PC-9 (cell line): ENCODE measurements around the gene GRIK3. TPM values are rescaled to one million over a fixed set of nuclear protein-coding genes. Genes with fewer than 3 reads are reported as not detected.

Source experiments
- BruUV-seq: library from RNA; stranded (reverse); fragments of 400-500 nt; replicated peaks from 2 replicates; lab custom pipeline; 2021; lab: Mats Ljungman, UMichigan
- CTCF ChIA-PET: fragments of 300-600 bp; sonication (Branson Sonifier 250); formaldehyde crosslinking; loops from one replicate; lab custom pipeline; 2022; ENCODE audit warnings: antibody characterized with exemption; lab: Charles Lee
- POLR2A ChIA-PET: fragments of 300-600 bp; sonication (Branson Sonifier 250); formaldehyde crosslinking; loops from one replicate; lab custom pipeline; 2022; ENCODE audit warnings: antibody characterized with exemption; ENCODE audit not compliant: unreplicated experiment; lab: Charles Lee
- DNase-seq, 2 experiments: peaks; one replicate each; pipeline versions ENCODE4 v3.0.0 to v3.0.0-alpha.2; 2015 to 2022; ENCODE audit warnings: mixed read lengths in 1 of 2
- H2AFZ ChIP-seq: fragments of 200-600 bp; sonication (generic); 2 replicates; pipeline ENCODE4 v1.8.1; 2017; ENCODE audit warnings: antibody characterized with exemption
- H3F3A ChIP-seq: fragments of 200-600 bp; sonication (generic); 2 replicates; pipeline ENCODE4 v1.8.1; 2017; ENCODE audit warnings: antibody characterized with exemption, mild to moderate bottlenecking, low read depth; ENCODE audit not compliant: insufficient read depth
- H3K27ac ChIP-seq: fragments of 200-600 bp; sonication (generic); 2 replicates; pipeline ENCODE4 v1.6.1; 2016; ENCODE audit warnings: mixed run types
- H3K27me3 ChIP-seq: fragments of 200-600 bp; sonication (generic); 2 replicates; pipeline ENCODE4 v1.6.1; 2016; ENCODE audit warnings: low read depth, mixed run types; ENCODE audit not compliant: insufficient read depth
- H3K36me3 ChIP-seq: fragments of 200-600 bp; sonication (generic); 2 replicates; pipeline ENCODE4 v1.6.1; 2016; ENCODE audit warnings: low read depth, mixed run types
- H3K4me1 ChIP-seq: fragments of 200-600 bp; sonication (generic); replicated peaks from 2 replicates; pipeline ENCODE4 v1.6.1; 2016; ENCODE audit warnings: mixed run types; ENCODE audit not compliant: insufficient read depth
- H3K4me2 ChIP-seq: fragments of 200-600 bp; sonication (generic); 2 replicates; pipeline ENCODE4 v1.6.1; 2017; ENCODE audit warnings: mixed run types
- H3K4me3 ChIP-seq: fragments of 200-600 bp; sonication (generic); 2 replicates; pipeline ENCODE4 v1.6.1; 2016; ENCODE audit warnings: mixed run types
- H3K79me2 ChIP-seq: fragments of 200-600 bp; sonication (generic); 2 replicates; pipeline ENCODE4 v1.6.1; 2017; ENCODE audit warnings: low read depth, mixed run types
- H3K9me2 ChIP-seq: fragments of 200-600 bp; sonication (generic); 2 replicates; pipeline ENCODE4 v1.8.1; 2017; ENCODE audit warnings: mild to moderate bottlenecking; ENCODE audit not compliant: insufficient read depth
- H3K9me3 ChIP-seq: fragments of 200-600 bp; sonication (generic); 2 replicates; pipeline ENCODE4 v1.8.1; 2016; ENCODE audit warnings: low read depth; ENCODE audit not compliant: insufficient read depth
- H4K20me1 ChIP-seq: fragments of 200-600 bp; sonication (generic); 2 replicates; pipeline ENCODE4 v1.8.1; 2017; ENCODE audit not compliant: insufficient read depth
- CTCF ChIP-seq: fragments of 200-600 bp; sonication (generic); conservative IDR thresholded peaks from 2 replicates; pipeline ENCODE4 v1.6.1; 2017; ENCODE audit warnings: mixed run types, antibody characterized with exemption, mild to moderate bottlenecking, moderate library complexity
- EZH2 ChIP-seq: fragments of 200-600 bp; sonication (generic); IDR thresholded peaks from 2 replicates; pipeline ENCODE4 v1.8.0; 2017; ENCODE audit warnings: antibody characterized with exemption, low read depth
- intact Hi-C: fragments of 100-400 bp; cut with micrococcal nuclease; formaldehyde crosslinking; loops from one replicate; pipeline ENCODE4 v1.10.0; 2022; ENCODE audit not compliant: unreplicated experiment
- total RNA-seq: library from RNA; stranded (reverse); gene quantifications from 2 replicates; pipeline ENCODE4 v1.2.3, GENCODE V29; 2021

Gene GRIK3
- total RNA-seq, 1 experiment from 2014 or later: not detected

GRCh38 chr1:37064039-37064438 lies 29.7 kb upstream of the GRIK3 start:
- POLR2A ChIA-PET: no interaction called here
- Histone ChIP-seq H3K4me3 (no peak overlapping the region), H3K79me2 (no peaks in the 10 kb centered on the region), H3K36me3 (no peaks in the 10 kb centered on the region), H3K27me3 (peaks cover 55% of the 10 kb centered on the region), H2AFZ (no peak overlapping the region), H3K9me3 (no peaks in the 10 kb centered on the region), H3K9me2 (no peaks in the 10 kb centered on the region), H3K4me2 (no peak overlapping the region), H3K4me1 (no peaks in the 10 kb centered on the region), H3K27ac (no peak overlapping the region), H3F3A (no peaks in the 10 kb centered on the region), H4K20me1 (no peaks in the 10 kb centered on the region)
- no TSS peak for BruUV-seq
- DNase-seq: no peak
- intact Hi-C loops: no loop called here
- TF ChIP-seq EZH2 (no peak), CTCF (no peak)
- CTCF ChIA-PET: no interaction called here

GRCh38 chr1:37059346-37059745 lies 25.0 kb upstream of the GRIK3 start:
- Histone ChIP-seq H3K4me3 (no peak overlapping the region), H2AFZ (no peak overlapping the region), H4K20me1 (no peaks in the 10 kb centered on the region), H3K27me3 (peaks cover 30% of the 10 kb centered on the region; the same call in 1 of the 2 replicates), H3K36me3 (no peaks in the 10 kb centered on the region), H3K27ac (no peak overlapping the region), H3K4me1 (no peaks in the 10 kb centered on the region), H3K9me3 (no peaks in the 10 kb centered on the region), H3F3A (no peaks in the 10 kb centered on the region), H3K4me2 (no peak overlapping the region), H3K9me2 (no peaks in the 10 kb centered on the region), H3K79me2 (no peaks in the 10 kb centered on the region)
- TF ChIP-seq EZH2: no peak
- TF ChIP-seq CTCF: no peak
- no peak for DNase-seq
- ChIA-PET POLR2A (no interaction called here), CTCF (no interaction called here)
- BruUV-seq: no TSS peak
- intact Hi-C loops: no loop called here

GRCh38 chr1:37058424-37058988 lies 24.2 kb upstream of the GRIK3 start:
- Histone ChIP-seq H3K9me3 (no peaks in the 10 kb centered on the region), H3K4me2 (no peak overlapping the region), H3K79me2 (no peaks in the 10 kb centered on the region), H3K4me1 (no peaks in the 10 kb centered on the region), H3K27ac (no peak overlapping the region), H3F3A (no peaks in the 10 kb centered on the region), H4K20me1 (no peaks in the 10 kb centered on the region), H2AFZ (no peak overlapping the region), H3K36me3 (no peaks in the 10 kb centered on the region), H3K27me3 (peaks cover 30% of the 10 kb centered on the region; the same call in 1 of the 2 replicates), H3K9me2 (no peaks in the 10 kb centered on the region), H3K4me3 (no peak overlapping the region)
- TF ChIP-seq EZH2 (no peak), CTCF (no peak)
- ChIA-PET CTCF (no interaction called here), POLR2A (no interaction called here)
- no peak for DNase-seq
- intact Hi-C loops: no loop called here
- BruUV-seq: no TSS peak
